ENCODE data around the gene MTCH2.

The MTCH2 gene

GRCh38 chr11:47593934-47594855, 48.2 kb downstream of the MTCH2 start, which contains the start of gene C1QTNF4:
Gene C1QTNF4, minus strand, starts transcription at chr11:47594411. Its CDS starts 3,601 bp downstream, at chr11:47590810.
- H3K79me2 ChIP-seq (ENCODE audit: low read length): no peaks in the 10 kb centered on the region
- H2AFZ ChIP-seq (ENCODE audit: low read depth, low read length): no peak within 1 kb of the TSS
- no peak within 1 kb of the TSS for H3K4me2 ChIP-seq (ENCODE audit: low read length)
- no peak within 1 kb of the TSS for H3K9ac ChIP-seq (ENCODE audit: low read length)
- H3K9me3 ChIP-seq (ENCODE audit: insufficient read depth, low read length): no peaks in the 10 kb centered on the region
- no peaks in the 10 kb centered on the region for H3K27me3 ChIP-seq (ENCODE audit: low read depth, low read length)
- no peaks in the 10 kb centered on the region for H4K20me1 ChIP-seq (ENCODE audit: insufficient read depth, low read length)
- no peak within 1 kb of the TSS for H3K4me3 ChIP-seq (ENCODE audit: low read length)
- TF ChIP-seq EZH2phosphoT487 (IDR thresholded peaks at IDR 0.05; ENCODE audit: low read depth) (no peak), CTCF (IDR thresholded peaks at IDR 0.05; ENCODE audit: low read depth, low read length) (no peak)
- no peak within 1 kb of the TSS for H3K27ac ChIP-seq (ENCODE audit: low read length)
- H3K36me3 ChIP-seq (replicated peaks; ENCODE audit: low read depth, low read length): no peaks in the 10 kb centered on the region
- H3K4me1 ChIP-seq (ENCODE audit: low read length): no peaks in the 10 kb centered on the region

- H3K79me2 ChIP-seq (ENCODE audit: low read length): no peaks in the 10 kb centered on the region
- H3K4me1 ChIP-seq (ENCODE audit: low read length): no peaks in the 10 kb centered on the region
- H3K4me2 ChIP-seq (ENCODE audit: low read length): no peak overlapping the region
- H3K36me3 ChIP-seq (replicated peaks; ENCODE audit: low read depth, low read length): no peaks in the 10 kb centered on the region
- H2AFZ ChIP-seq (ENCODE audit: low read depth, low read length): no peak overlapping the region
- H3K27me3 ChIP-seq (ENCODE audit: low read depth, low read length): no peaks in the 10 kb centered on the region
- no peak overlapping the region for H3K9ac ChIP-seq (ENCODE audit: low read length)
- H3K9me3 ChIP-seq (ENCODE audit: insufficient read depth, low read length): no peaks in the 10 kb centered on the region
- no peak overlapping the region for H3K27ac ChIP-seq (ENCODE audit: low read length)
- TF ChIP-seq EZH2phosphoT487 (IDR thresholded peaks at IDR 0.05; ENCODE audit: low read depth): no peak
- no peak for TF ChIP-seq CTCF (IDR thresholded peaks at IDR 0.05; ENCODE audit: low read depth, low read length)
- H3K4me3 ChIP-seq (ENCODE audit: low read length): no peak overlapping the region
- H4K20me1 ChIP-seq (ENCODE audit: insufficient read depth, low read length): no peaks in the 10 kb centered on the region
These were observed 48.8 kb downstream of the MTCH2 start for GRCh38 chr11:47593492-47593933.

- no peaks in the 10 kb centered on the region for H3K9me3 ChIP-seq (ENCODE audit: insufficient read depth, low read length)
- H3K4me2 ChIP-seq (ENCODE audit: low read length): no peak overlapping the region
- H3K27ac ChIP-seq (ENCODE audit: low read length): no peak overlapping the region
- H3K4me3 ChIP-seq (ENCODE audit: low read length): no peak overlapping the region
- H3K27me3 ChIP-seq (ENCODE audit: low read depth, low read length): no peaks in the 10 kb centered on the region
- H3K4me1 ChIP-seq (ENCODE audit: low read length): no peaks in the 10 kb centered on the region
- no peak overlapping the region for H3K9ac ChIP-seq (ENCODE audit: low read length)
- TF ChIP-seq EZH2phosphoT487 (IDR thresholded peaks at IDR 0.05; ENCODE audit: low read depth) (no peak), CTCF (IDR thresholded peaks at IDR 0.05; ENCODE audit: low read depth, low read length) (no peak)
- H3K79me2 ChIP-seq (ENCODE audit: low read length): no peaks in the 10 kb centered on the region
- H4K20me1 ChIP-seq (ENCODE audit: insufficient read depth, low read length): no peaks in the 10 kb centered on the region
- H3K36me3 ChIP-seq (replicated peaks; ENCODE audit: low read depth, low read length): no peaks in the 10 kb centered on the region
- no peak overlapping the region for H2AFZ ChIP-seq (ENCODE audit: low read depth, low read length)
These were observed 49.4 kb downstream of the MTCH2 start for GRCh38 chr11:47592970-47593369.

GRCh38 chr11:47592251-47592650, 50.1 kb downstream of the MTCH2 start:
- H3K79me2 ChIP-seq (ENCODE audit: low read length): no peaks in the 10 kb centered on the region
- no peaks in the 10 kb centered on the region for H3K4me1 ChIP-seq (ENCODE audit: low read length)
- H2AFZ ChIP-seq (ENCODE audit: low read depth, low read length): no peak overlapping the region
- H4K20me1 ChIP-seq (ENCODE audit: insufficient read depth, low read length): no peaks in the 10 kb centered on the region
- H3K9me3 ChIP-seq (ENCODE audit: insufficient read depth, low read length): no peaks in the 10 kb centered on the region
- no peaks in the 10 kb centered on the region for H3K27me3 ChIP-seq (ENCODE audit: low read depth, low read length)
- H3K27ac ChIP-seq (ENCODE audit: low read length): no peak overlapping the region
- no peak overlapping the region for H3K4me3 ChIP-seq (ENCODE audit: low read length)
- no peak for TF ChIP-seq CTCF (IDR thresholded peaks at IDR 0.05; ENCODE audit: low read depth, low read length)
- TF ChIP-seq EZH2phosphoT487 (IDR thresholded peaks at IDR 0.05; ENCODE audit: low read depth): no peak
- H3K4me2 ChIP-seq (ENCODE audit: low read length): no peak overlapping the region
- H3K36me3 ChIP-seq (replicated peaks; ENCODE audit: low read depth, low read length): no peaks in the 10 kb centered on the region
- no peak overlapping the region for H3K9ac ChIP-seq (ENCODE audit: low read length)

All from OCI-LY3 (cell line).